Astrocyte of the cerebellum (primary cell): ENCODE results near the gene ACAD10.
"Not testable (repeated sequence)": the region's sequence is repeated elsewhere in the genome, so short reads cannot be mapped to it uniquely, and the experiment has no call there.

Experiments
- DNase-seq: peaks from one replicate; pipeline ENCODE4 v3.0.0-alpha.2; 2011; ENCODE audit warnings: low read depth
- H3K4me3 ChIP-seq: 2 replicates; pipeline ENCODE4 v1.5.1; 2011; ENCODE audit warnings: mild to moderate bottlenecking, low read depth, low read length, moderate library complexity
- CTCF ChIP-seq: IDR thresholded peaks from 2 replicates; pipeline ENCODE4 v1.5.1; 2012; ENCODE audit warnings: low read length, low read depth, moderate library complexity, mild to moderate bottlenecking; ENCODE audit errors: missing control alignments
- in situ Hi-C: cut with HindIII; loops from 2 replicates; pipeline ENCODE4 v1.10.0; 2017; ENCODE audit warnings: low sequenced_read_pairs

The ACAD10 gene

GRCh38 chr12:111705672-111706071 lies 19.8 kb downstream of the ACAD10 start:
- H3K4me3 ChIP-seq, result no peak overlapping the region
- no peak for DNase-seq
- no peak for TF ChIP-seq CTCF
- in situ Hi-C loops, result no loop called here

GRCh38 chr12:111706145-111706544 lies 20.3 kb downstream of the ACAD10 start:
- no peak for TF ChIP-seq CTCF
- no peak for DNase-seq
- H3K4me3 ChIP-seq, result no peak overlapping the region
- in situ Hi-C loops, result no loop called here

- no peak overlapping the region for H3K4me3 ChIP-seq
- in situ Hi-C loops, result no loop called here
- no peak for TF ChIP-seq CTCF
- no peak for DNase-seq
Measured at GRCh38 chr12:111715279-111715678, 29.4 kb downstream of the ACAD10 start.

- H3K4me3 ChIP-seq, DNase-seq, in situ Hi-C loops: not testable (repeated sequence)
Measured at GRCh38 chr12:111719316-111719715, 33.5 kb downstream of the ACAD10 start.

- DNase-seq, result no peak
- in situ Hi-C loops, result no loop called here
- no peak for TF ChIP-seq CTCF
- H3K4me3 ChIP-seq, result no peak overlapping the region
Measured at GRCh38 chr12:111720457-111720856, 34.6 kb downstream of the ACAD10 start.

GRCh38 chr12:111723646-111724360 lies 38.0 kb downstream of the ACAD10 start:
- H3K4me3 ChIP-seq, DNase-seq, in situ Hi-C loops: not testable (repeated sequence)

- no peak for DNase-seq
- TF ChIP-seq CTCF, result no peak
- no peak overlapping the region for H3K4me3 ChIP-seq
- in situ Hi-C loops, result no loop called here
Measured at GRCh38 chr12:111728795-111729194, 42.9 kb downstream of the ACAD10 start.

GRCh38 chr12:111730420-111730819 lies 44.6 kb downstream of the ACAD10 start:
- no peak overlapping the region for H3K4me3 ChIP-seq
- TF ChIP-seq CTCF, result no peak
- DNase-seq, result no peak
- in situ Hi-C loops, result no loop called here
